Measurements from ENCODE around the gene ZKSCAN2.

GRCh38 chr16:25257470-25257955 lies at the start of gene ZKSCAN2:
- TF ChIP-seq EZH2 (IDR thresholded peaks at IDR 0.05; ENCODE audit: insufficient read depth, poor library complexity, severe bottlenecking) (no peak), EZH2phosphoT487 (IDR thresholded peaks at IDR 0.05; ENCODE audit: insufficient read depth, low read depth) (no peak)

Measured in GM23248 (cell line).